Trophoblast cell (in vitro differentiated cells and primary cell): Measurements from ENCODE around the gene TEX26.

Experiments used
- DNase-seq, 2 donors: peaks; one replicate each; pipeline ENCODE4 v3.0.0-alpha.2; 2016
- H2AFZ ChIP-seq: 2 replicates; pipeline ENCODE4 v1.6.1; 2013; ENCODE audit warnings: low read length, moderate library complexity, mild to moderate bottlenecking; ENCODE audit not compliant: insufficient read depth, poor library complexity
- H2AK5ac ChIP-seq: 2 replicates; pipeline ENCODE4 v1.6.1; 2013; ENCODE audit warnings: mild to moderate bottlenecking, low read length
- H2BK120ac ChIP-seq: 2 replicates; pipeline ENCODE4 v1.6.1; 2013; ENCODE audit warnings: low read length, mild to moderate bottlenecking, moderate library complexity; ENCODE audit not compliant: insufficient read depth, poor library complexity
- H2BK12ac ChIP-seq: 2 replicates; pipeline ENCODE4 v1.6.1; 2013; ENCODE audit warnings: mild to moderate bottlenecking, low read length, moderate library complexity
- H2BK5ac ChIP-seq: 2 replicates; pipeline ENCODE4 v1.6.1; 2013; ENCODE audit warnings: low read length, low read depth, moderate library complexity, mild to moderate bottlenecking; ENCODE audit not compliant: poor library complexity
- H3K14ac ChIP-seq: 2 replicates; pipeline ENCODE4 v1.6.1; 2013; ENCODE audit warnings: mild to moderate bottlenecking, low read length
- H3K18ac ChIP-seq: 2 replicates; pipeline ENCODE4 v1.6.1; 2013; ENCODE audit warnings: mild to moderate bottlenecking, low read length
- H3K23ac ChIP-seq: 2 replicates; pipeline ENCODE4 v1.6.1; 2013; ENCODE audit warnings: low read length
- H3K27ac ChIP-seq: 2 replicates; pipeline ENCODE4 v1.5.1; 2013; ENCODE audit warnings: low read depth, mild to moderate bottlenecking, inconsistent platforms, low read length, moderate library complexity
- H3K27me3 ChIP-seq: 2 replicates; pipeline ENCODE4 v1.6.1; 2013; ENCODE audit warnings: inconsistent platforms, mild to moderate bottlenecking, low read length, moderate library complexity; ENCODE audit not compliant: insufficient read depth
- H3K36me3 ChIP-seq, 2 experiments: 1 replicate in 1 of 2; 2 replicates in 1 of 2; pipeline ENCODE4 v1.6.1; 2013; ENCODE audit warnings: low read length in 2 of 2, mild to moderate bottlenecking in 2 of 2, moderate library complexity in 1 of 2; ENCODE audit not compliant: insufficient read depth in 2 of 2, control insufficient read depth in 1 of 2
- H3K4ac ChIP-seq: 2 replicates; pipeline ENCODE4 v1.6.1; 2013; ENCODE audit warnings: low read depth, mild to moderate bottlenecking, low read length, moderate library complexity
- H3K4me1 ChIP-seq, 2 experiments: 1 replicate in 1 of 2; 2 replicates in 1 of 2; pipeline ENCODE4 v1.6.1; 2013; ENCODE audit warnings: low read length in 2 of 2, mild to moderate bottlenecking in 2 of 2, moderate library complexity in 1 of 2; ENCODE audit not compliant: insufficient read depth in 2 of 2, control insufficient read depth in 1 of 2
- H3K4me2 ChIP-seq: 2 replicates; pipeline ENCODE4 v1.6.1; 2013; ENCODE audit warnings: inconsistent platforms, mild to moderate bottlenecking, low read length, moderate library complexity
- H3K4me3 ChIP-seq: 2 replicates; pipeline ENCODE4 v1.5.1; 2013; ENCODE audit warnings: mild to moderate bottlenecking, low read depth, low read length, inconsistent platforms
- H3K79me1 ChIP-seq: one replicate; pipeline ENCODE4 v1.6.1; 2013; ENCODE audit warnings: low read length
- H3K79me2 ChIP-seq: 2 replicates; pipeline ENCODE4 v1.6.1; 2013; ENCODE audit warnings: low read length, mild to moderate bottlenecking; ENCODE audit not compliant: control insufficient read depth, insufficient read depth, poor library complexity
- H3K9ac ChIP-seq: 2 replicates; pipeline ENCODE4 v1.6.1; 2013; ENCODE audit warnings: mild to moderate bottlenecking, low read length
- H3K9me3 ChIP-seq: 2 replicates; pipeline ENCODE4 v1.6.1; 2013; ENCODE audit warnings: low read depth, mild to moderate bottlenecking, control low read depth, inconsistent platforms, low read length; ENCODE audit not compliant: insufficient read depth
- H4K12ac ChIP-seq: 2 replicates; pipeline ENCODE4 v1.6.1; 2013; ENCODE audit warnings: low read depth, mild to moderate bottlenecking, low read length, moderate library complexity
- H4K8ac ChIP-seq: 2 replicates; pipeline ENCODE4 v1.6.1; 2013; ENCODE audit warnings: low read depth, mild to moderate bottlenecking, low read length, moderate library complexity
- H4K91ac ChIP-seq: one replicate; pipeline ENCODE4 v1.6.1; 2013; ENCODE audit warnings: low read depth, mild to moderate bottlenecking, low read length, moderate library complexity
- WGBS: extraction: QIAGEN DNeasy Blood & Tissue Kit; methylation state at CpG from one replicate; pipeline ENCODE4 v1.1.7; 2013; ENCODE audit warnings: missing lambda C conversion rate; ENCODE audit not compliant: insufficient read length, insufficient coverage; ENCODE audit errors: extremely low coverage; 5-methylcytosine and 5-hydroxymethylcytosine counted together

TEX26 gene

DNA sequence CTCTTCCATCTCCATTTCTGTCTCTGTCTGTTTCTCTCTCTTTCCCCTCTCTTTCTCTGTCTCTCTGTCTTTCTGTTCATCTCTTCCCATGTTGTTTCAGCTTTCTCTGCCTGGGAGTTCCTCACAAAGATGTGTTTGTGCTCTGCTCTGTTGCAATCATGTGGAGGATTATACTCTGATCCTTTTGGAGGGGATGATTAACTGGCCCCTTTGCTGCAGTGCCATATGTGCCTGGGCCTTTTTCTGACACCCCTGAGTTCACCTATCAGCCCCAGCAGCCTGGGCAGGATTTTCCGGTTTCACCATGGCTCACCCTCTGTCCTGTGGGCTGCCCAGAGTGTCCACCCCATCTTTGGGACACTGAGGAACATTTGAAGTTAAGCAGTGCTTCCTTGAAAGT lies 9.0 kb upstream of the TEX26 start:
- H4K12ac ChIP-seq, result no peak overlapping the region
- H3K23ac ChIP-seq, result no peak overlapping the region
- H3K4me1 ChIP-seq, result peaks cover 9 to 10% of the 10 kb centered on the region in 2 experiments
- no peak overlapping the region for H3K9ac ChIP-seq
- no peak overlapping the region for H2AFZ ChIP-seq
- H3K27me3 ChIP-seq, result no peaks in the 10 kb centered on the region
- H3K14ac ChIP-seq, result no peak overlapping the region
- H2BK120ac ChIP-seq, result peak overlapping the region; percentile 25
- no peaks in the 10 kb centered on the region for H3K9me3 ChIP-seq
- H3K79me2 ChIP-seq, result no peaks in the 10 kb centered on the region
- no peaks in the 10 kb centered on the region for H3K36me3 ChIP-seq
- H2BK5ac ChIP-seq, result no peak overlapping the region
- peaks cover 6% of the 10 kb centered on the region for H3K79me1 ChIP-seq
- DNase-seq, result no peak
- no peak overlapping the region for H3K18ac ChIP-seq
- peak overlapping the region; percentile 45 for H2BK12ac ChIP-seq
- no peak overlapping the region for H4K8ac ChIP-seq
- WGBS, result no CpG with 5 or more reads among the region's 1 CpG
- H2AK5ac ChIP-seq, result no peak overlapping the region
- H3K4me3 ChIP-seq, result no peak overlapping the region
- no peak overlapping the region for H3K27ac ChIP-seq
- H3K4ac ChIP-seq, result no peak overlapping the region
- H3K4me2 ChIP-seq, result no peak overlapping the region
- no peak overlapping the region for H4K91ac ChIP-seq

- no peaks in the 10 kb centered on the region for H3K79me2 ChIP-seq
- no peak overlapping the region for H4K12ac ChIP-seq
- no peak overlapping the region for H3K4me2 ChIP-seq
- H3K79me1 ChIP-seq, result peaks cover 6% of the 10 kb centered on the region
- no peak overlapping the region for H3K27ac ChIP-seq
- no peak overlapping the region for H3K9ac ChIP-seq
- H2AFZ ChIP-seq, result no peak overlapping the region
- no peak overlapping the region for H2BK120ac ChIP-seq
- H3K18ac ChIP-seq, result no peak overlapping the region
- no peaks in the 10 kb centered on the region for H3K9me3 ChIP-seq
- no peak for DNase-seq
- H4K91ac ChIP-seq, result no peak overlapping the region
- WGBS, result no CpG with 5 or more reads among the region's 3 CpGs
- H3K4ac ChIP-seq, result no peak overlapping the region
- H3K27me3 ChIP-seq, result no peaks in the 10 kb centered on the region
- no peak overlapping the region for H3K23ac ChIP-seq
- H4K8ac ChIP-seq, result no peak overlapping the region
- no peak overlapping the region for H2BK5ac ChIP-seq
- no peak overlapping the region for H3K4me3 ChIP-seq
- no peak overlapping the region for H2BK12ac ChIP-seq
- no peak overlapping the region for H3K14ac ChIP-seq
- no peaks in the 10 kb centered on the region for H3K36me3 ChIP-seq
- H2AK5ac ChIP-seq, result no peak overlapping the region
- H3K4me1 ChIP-seq, result peaks cover 15 to 20% of the 10 kb centered on the region in 2 experiments
These were observed 7.7 kb upstream of the TEX26 start for GRCh38 chr13:30924721-30925120.

- peaks cover 15 to 23% of the 10 kb centered on the region in 2 experiments for H3K4me1 ChIP-seq
- H3K18ac ChIP-seq, result no peak overlapping the region
- H2AK5ac ChIP-seq, result no peak overlapping the region
- no peaks in the 10 kb centered on the region for H3K9me3 ChIP-seq
- no peak overlapping the region for H2AFZ ChIP-seq
- H3K4ac ChIP-seq, result no peak overlapping the region
- no peak overlapping the region for H3K4me2 ChIP-seq
- H3K27me3 ChIP-seq, result no peaks in the 10 kb centered on the region
- no peak overlapping the region for H2BK5ac ChIP-seq
- H3K27ac ChIP-seq, result no peak overlapping the region
- no peak overlapping the region for H3K9ac ChIP-seq
- no peaks in the 10 kb centered on the region for H3K36me3 ChIP-seq
- H2BK120ac ChIP-seq, result no peak overlapping the region
- H2BK12ac ChIP-seq, result no peak overlapping the region
- no peak overlapping the region for H4K12ac ChIP-seq
- no peak for DNase-seq
- H4K91ac ChIP-seq, result no peak overlapping the region
- H3K14ac ChIP-seq, result no peak overlapping the region
- no CpG with 5 or more reads among the region's 1 CpG for WGBS
- no peak overlapping the region for H3K4me3 ChIP-seq
- H4K8ac ChIP-seq, result no peak overlapping the region
- no peak overlapping the region for H3K23ac ChIP-seq
- H3K79me2 ChIP-seq, result no peaks in the 10 kb centered on the region
- peaks cover 6% of the 10 kb centered on the region for H3K79me1 ChIP-seq
These were observed 7.0 kb upstream of the TEX26 start for GRCh38 chr13:30925429-30925828.

DNA sequence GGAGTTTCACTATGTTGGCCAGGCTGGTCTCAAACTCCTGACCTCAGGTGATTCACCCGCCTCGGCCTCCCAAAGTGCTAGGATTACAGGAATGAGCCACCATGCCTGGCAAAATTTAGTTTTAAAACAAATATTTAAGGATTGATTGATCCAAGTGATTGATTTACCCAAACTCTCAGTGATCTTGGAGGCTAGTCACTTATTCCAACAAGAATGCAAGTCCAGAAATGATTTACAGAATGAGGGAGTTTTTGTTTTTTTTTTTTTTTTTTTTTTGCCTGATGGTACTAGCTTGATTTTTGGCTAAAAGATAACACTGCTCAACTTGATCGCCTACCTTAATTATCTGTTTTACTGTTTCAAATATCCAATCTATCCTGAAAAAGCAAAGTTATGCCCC lies 5.7 kb upstream of the TEX26 start:
- Histone ChIP-seq H2BK12ac (no peak overlapping the region), H2BK5ac (no peak overlapping the region), H3K79me1 (peaks cover 4% of the 10 kb centered on the region), H2AK5ac (no peak overlapping the region), H3K4ac (no peak overlapping the region), H3K4me1 (peaks cover 15 to 23% of the 10 kb centered on the region in 2 experiments), H2BK120ac (no peak overlapping the region), H3K4me2 (no peak overlapping the region), H3K27me3 (no peaks in the 10 kb centered on the region), H3K14ac (no peak overlapping the region), H3K23ac (no peak overlapping the region), H3K79me2 (no peaks in the 10 kb centered on the region), H3K18ac (no peak overlapping the region), H3K27ac (no peak overlapping the region), H2AFZ (no peak overlapping the region), H3K9ac (no peak overlapping the region), H3K4me3 (no peak overlapping the region), H3K9me3 (no peaks in the 10 kb centered on the region), H4K8ac (no peak overlapping the region), H3K36me3 (no peaks in the 10 kb centered on the region), H4K91ac (no peak overlapping the region), H4K12ac (no peak overlapping the region)
- no peak for DNase-seq
- no CpG with 5 or more reads among the region's 3 CpGs for WGBS
